GM18499 (cell line): Measurements from ENCODE around the gene HDAC10.

Experiments used
- ATAC-seq: cut with Tn5 transposase; IDR thresholded peaks from one replicate; pipeline ENCODE4 v1.9.1; 2021; ENCODE audit warnings: moderate number of reproducible peaks; ENCODE audit not compliant: insufficient read depth, unreplicated experiment

HDAC10 gene, protein sequence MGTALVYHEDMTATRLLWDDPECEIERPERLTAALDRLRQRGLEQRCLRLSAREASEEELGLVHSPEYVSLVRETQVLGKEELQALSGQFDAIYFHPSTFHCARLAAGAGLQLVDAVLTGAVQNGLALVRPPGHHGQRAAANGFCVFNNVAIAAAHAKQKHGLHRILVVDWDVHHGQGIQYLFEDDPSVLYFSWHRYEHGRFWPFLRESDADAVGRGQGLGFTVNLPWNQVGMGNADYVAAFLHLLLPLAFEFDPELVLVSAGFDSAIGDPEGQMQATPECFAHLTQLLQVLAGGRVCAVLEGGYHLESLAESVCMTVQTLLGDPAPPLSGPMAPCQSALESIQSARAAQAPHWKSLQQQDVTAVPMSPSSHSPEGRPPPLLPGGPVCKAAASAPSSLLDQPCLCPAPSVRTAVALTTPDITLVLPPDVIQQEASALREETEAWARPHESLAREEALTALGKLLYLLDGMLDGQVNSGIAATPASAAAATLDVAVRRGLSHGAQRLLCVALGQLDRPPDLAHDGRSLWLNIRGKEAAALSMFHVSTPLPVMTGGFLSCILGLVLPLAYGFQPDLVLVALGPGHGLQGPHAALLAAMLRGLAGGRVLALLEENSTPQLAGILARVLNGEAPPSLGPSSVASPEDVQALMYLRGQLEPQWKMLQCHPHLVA

DNA sequence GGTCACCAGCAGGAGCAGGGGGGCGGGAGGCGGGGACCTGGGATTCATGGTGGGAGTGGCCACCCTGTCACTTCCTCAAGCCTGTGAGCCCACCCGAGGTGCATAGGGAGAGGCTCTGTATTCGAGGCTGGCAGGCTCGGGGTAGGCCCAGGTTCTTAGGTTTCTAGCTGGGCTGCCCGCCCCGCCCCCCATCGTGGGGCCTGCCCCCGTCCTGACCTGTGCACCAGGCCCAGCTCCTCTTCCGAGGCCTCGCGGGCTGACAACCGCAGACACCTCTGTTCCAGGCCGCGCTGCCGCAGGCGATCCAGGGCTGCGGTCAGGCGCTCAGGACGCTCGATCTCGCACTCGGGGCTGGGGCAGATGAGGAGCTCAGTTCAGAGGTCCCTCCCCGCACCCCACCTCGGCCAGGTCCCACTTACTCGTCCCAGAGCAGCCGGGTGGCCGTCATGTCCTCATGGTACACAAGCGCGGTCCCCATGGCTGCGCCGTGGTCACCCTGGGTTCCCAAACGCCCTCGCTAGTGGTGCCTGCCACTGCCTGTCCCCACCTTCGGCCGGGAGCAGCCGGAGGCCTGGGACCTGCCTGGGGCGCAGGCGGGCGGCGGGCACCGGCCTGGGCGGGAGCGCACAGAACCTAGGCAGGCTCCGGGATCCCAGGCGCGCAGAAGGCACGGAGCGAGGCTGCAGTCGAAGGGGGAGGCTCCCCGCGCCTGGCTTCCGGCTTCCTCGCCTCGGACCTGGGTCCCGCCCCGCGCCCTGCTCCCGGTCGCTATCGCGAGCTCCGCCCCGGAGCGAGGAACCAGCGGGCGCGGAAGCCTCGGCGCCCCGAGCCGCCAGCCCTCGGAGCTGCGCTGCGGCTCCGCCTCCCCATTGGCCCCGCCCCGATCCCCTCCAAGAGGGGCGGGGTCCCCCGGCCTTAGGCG, at the start of gene HDAC10:
HDAC10 (minus strand) TSS at position 711 of the 922 bp plus-strand sequence; CDS start at position 478, 233 bp downstream.
- no peak for ATAC-seq

DNA sequence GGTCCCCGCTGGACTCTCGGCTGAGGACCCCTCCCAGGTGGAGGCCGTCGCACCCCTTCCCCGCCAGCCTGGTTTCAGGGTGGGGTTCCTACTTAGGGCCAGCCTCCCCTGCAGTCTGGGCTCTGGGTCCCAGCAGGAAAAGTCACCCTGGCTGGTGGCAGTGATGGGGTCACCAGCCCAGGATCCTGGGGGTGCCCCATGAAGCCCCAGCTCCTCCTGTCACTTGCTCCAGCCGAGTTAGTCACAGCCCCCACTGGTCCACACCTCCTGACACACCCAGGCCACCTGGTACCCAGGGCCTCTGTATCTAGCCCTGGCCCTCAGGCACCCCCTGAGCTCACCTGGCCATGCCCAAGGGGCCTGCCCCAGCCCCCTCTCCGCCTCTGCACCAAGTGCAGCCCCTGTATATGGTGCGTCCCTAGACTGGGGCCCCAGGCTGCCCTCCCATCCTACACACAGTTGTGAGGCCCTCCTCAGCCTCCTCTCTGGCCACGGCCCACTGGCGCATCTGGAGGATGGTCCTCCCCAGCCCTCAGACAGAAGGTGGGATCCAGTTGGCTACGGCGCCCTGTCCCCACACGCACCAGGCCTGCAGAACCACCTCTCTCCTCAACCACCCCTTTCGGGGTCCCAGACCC, 49.7 kb upstream of the HDAC10 start:
- ATAC-seq, result no peak

DNA sequence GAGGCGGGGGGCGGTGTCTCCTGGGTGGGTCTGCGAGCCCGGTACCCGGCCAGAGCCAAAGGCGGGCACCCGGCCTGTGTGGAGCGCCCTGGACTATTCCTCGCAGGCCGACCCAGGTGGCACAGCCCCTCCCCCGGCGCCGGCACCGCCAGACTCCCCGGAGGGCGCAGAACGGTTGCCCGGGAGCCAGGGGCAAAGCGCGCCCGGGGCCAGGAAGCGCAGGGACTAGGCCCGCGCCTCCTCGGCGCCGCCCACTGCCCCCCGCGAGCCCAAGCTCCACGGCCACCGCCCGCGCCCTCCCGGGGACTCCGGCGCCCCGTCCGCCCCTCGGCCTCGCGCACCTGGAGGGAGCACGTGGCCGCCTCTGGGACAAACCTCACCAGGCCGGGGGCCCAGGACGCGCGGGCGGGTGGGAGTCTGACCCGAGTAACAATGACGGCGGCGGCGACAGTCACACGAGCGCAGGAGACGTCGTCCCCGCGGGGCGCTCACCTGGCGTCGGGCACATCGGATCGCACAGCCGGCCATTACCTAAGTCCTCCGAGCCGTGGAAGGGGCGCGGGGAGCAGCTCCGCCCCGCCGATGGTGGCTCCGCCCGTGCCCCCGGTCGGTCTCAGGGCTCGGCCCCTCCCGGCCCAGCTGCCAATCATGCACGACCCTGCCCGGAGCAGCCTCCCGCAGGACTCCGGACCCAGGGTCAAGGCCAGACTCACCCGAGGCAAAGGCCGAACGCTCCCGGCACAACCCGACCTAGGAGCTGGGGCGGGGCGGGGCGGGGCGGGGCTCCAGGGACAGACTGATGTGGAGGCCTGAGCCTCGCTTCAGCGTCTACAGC, 48.9 kb upstream of the HDAC10 start:
- no peak for ATAC-seq

DNA sequence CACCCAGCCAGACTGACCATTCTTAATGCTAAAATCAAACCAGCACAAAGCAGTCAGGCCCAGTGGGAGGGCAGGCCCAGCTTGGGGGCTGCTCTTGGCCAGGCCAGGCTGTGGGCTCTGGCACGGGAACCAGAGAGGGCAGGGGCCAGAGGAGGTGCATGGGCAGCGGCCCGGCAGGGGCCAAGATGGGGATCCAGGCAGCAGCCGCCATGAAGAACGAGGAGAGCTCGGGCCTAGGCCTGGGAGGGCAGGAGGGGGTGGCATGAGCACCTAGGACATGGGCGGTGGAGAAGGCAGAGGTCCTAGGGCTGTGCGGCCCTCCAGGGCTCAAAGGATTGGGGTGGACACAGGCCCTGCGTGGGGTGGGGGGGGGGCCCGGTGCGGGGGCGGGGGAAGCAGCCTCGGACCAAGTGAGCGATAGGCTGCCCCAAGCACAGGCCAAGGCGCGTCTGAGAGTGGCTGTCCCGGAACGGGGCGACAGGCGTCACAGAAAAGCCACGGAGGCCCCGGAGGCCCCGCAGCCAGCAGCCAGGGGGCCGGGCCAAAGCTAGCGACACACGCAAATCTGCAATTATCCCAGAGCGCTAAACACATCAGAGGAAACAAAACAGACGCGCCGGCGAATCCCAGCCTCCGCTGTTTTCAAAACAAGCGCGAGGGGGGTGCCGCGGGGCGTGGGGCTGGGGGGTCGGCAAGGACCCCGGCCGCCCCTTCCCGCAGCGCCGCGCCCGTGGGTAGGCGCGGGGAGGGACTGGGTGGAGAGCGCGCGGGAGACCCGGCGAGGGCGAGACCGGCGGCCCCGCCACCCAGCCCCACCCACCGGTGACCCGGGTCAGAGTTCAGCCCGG, 48.1 kb upstream of the HDAC10 start:
- no peak for ATAC-seq

DNA sequence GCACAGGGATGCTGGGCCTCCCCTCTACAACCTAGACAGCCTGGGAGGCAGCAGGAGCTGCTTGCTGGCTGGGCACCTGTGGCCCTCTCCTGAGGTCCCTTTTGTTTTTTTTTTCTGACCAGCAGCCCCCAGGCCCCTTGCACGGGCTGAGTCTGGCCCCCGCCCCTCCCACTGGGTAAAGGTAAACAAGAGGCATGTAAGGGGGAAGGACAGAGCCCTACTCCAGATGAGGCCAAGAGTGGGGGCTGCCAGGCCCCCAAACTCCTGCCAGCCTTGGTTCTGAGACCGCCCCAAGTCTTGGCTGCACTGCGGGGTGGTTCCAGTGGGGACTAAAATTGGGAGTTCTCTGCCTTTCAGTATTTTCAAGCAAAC, 47.2 kb upstream of the HDAC10 start:
- ATAC-seq, result no peak

DNA sequence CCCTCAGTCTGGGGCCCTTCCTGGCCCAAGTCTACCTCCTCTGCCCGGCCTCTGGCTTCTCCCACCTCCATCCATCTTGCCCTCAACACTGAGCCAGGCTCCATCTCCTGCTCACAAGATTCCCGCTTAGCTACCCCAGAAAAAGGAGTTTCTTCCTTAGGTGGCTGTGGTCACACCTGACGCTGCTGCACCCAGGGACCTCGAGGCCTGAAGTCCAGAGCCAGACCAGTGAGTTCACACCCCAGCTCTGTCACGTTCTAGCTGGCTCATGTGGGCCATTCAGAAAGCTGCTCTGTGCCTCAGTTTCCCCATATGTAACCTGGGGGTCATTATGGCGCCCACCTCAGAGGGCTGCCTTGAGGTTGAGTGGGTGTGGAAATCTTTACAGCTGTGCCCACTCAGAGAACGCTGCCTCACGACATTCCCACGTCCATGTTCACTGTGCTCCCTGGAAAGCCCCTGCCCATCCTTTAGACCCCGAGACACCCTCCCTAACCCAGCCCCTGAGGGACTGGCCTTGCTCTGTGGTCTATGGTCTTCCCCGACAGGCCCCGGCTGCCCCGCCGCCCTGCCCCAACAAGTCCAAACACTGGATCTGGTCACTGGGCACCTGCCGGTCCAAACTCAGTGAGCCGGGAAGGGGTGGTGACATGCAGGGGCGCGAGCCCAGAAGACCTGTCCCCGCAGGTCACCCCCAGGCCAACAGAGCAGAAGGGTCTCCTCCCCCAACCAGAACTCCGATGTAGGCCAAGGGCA, 46.6 kb upstream of the HDAC10 start:
- ATAC-seq, result no peak

DNA sequence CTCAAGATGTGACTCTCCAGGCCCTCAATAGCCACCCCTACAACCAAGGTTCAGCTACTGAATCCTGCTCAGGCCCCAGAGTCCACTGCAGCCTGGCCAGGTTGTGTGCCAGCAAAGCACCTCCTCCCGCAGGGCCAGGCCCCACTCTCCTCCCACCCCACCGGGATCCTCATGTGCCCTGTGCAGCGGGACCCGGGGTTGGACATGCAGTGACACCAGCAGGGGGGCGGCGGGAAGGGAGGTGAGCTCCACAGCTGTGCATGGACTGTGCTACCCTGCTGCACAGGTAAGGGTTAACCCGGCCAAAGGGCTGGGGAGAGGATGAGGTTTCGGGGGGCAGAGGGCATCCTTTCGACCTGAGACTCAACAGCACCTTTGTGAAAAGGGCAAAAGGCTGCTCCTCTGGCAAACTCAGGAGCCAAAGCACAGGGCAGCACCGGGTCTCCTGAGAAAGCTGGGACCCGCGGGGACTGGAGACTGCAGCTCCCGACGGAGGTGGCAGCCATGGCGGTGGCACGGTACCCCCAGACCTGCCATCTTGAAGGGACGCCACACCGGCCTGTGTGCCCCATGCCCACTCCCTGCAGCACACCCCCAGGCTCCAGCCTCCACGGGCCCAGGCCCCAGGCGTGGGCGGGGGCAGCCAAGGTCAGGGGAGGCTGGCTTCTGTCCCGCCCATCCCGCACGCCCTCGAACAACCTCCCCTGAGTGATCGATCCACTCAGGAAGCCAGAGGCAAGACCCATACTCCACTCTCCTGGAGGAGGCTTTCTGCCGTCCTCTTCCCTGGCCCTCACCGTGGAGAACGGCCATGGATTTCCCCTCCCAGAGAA, 45.8 kb upstream of the HDAC10 start:
- no peak for ATAC-seq

DNA sequence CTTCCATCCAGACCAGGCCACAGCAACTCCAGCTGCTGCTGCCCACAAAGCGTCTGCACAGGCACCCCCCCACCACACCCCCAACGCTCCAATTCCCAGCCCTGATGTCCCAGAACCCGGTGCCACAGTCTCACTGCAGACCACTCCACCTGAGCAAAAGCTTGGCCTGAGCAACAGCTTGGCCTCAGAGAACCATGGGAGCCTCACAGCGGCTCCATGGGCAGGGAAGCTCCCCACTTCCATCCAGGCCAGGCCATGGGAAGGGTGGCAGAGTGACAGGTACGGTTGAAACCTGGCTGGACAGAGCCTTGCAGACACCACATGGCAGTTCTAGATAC, 43.2 kb upstream of the HDAC10 start:
- no peak for ATAC-seq

DNA sequence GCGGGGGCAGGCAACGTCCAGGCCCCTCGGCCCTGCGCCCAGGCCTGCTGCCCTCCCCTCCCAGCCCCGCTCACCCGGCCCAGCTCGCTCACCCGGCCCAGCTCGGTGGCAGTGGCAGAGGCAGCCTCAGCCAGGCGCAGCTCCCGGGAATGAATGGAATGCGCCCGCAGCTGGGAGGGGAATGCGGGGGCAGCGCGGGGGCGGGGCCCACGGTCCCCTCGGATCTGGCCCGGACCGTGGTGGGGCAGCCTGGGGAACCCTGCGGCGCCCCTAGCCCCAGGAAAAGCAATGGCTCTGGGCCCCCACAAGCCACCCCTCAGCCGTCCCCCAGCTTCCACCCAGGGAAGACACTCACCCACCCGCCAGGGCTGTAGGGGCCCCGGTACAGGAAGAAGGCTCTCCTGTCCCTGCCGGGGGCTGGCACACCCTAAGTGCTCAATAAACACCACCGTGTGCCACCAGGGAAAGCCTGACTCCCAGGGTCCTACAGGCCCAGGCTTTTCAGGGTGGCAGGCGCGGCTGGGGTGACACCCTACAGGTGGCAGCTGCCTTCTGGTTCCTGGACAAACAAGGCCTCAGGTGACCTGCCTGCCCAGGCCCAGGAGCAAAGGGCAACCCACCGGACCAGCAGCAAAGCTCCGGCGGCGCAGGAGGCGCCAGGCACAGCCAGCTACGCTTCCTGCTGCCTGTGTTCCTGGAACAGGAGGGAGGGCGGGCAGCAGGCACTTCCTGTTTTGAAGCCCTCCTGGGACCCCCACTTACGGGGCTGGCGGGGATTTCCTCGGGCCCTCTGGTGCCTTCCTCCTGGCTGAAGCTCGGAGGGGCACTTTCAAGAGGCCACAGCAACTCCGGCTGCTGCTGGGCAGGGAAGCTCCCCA, 42.6 kb upstream of the HDAC10 start:
- no peak for ATAC-seq

DNA sequence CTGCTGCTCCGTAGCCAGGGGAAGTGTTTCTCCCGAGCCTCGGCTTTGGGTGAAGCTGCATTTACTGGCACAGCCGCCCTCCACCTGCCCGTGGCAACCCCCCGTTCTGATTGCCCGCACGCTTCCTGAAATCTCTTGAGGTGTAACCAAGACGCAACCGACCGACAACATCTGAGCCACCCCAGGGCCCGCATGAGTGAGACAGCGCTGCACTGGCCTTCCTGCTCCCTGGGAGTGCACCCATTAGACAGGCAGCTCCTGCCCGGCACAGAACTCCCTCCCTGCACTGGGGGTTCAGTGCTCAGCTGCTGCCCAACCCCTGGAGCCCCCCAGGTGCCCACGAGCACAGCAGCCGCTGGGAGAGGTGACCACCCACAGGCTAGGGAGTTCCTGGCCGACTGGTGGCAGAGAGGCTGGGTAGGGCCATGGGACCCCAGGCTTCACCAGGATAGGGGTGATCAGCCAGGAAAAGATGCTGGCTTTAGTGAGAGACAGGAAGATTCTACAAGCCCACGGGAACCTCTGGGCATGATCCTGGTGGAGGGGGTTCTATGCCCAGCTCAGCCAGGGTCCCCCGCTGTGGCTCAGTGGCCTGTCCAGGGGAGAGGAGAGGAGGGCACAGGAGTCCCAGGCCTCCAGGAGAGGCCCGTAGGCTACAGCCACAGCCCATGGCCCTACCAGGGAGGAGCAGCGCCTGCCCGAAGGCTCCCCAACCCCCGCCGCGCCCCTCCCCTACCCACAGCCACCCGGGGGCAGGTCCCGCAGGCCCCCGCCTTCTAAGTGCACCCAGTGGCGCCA, 41.8 kb upstream of the HDAC10 start:
- no peak for ATAC-seq

DNA sequence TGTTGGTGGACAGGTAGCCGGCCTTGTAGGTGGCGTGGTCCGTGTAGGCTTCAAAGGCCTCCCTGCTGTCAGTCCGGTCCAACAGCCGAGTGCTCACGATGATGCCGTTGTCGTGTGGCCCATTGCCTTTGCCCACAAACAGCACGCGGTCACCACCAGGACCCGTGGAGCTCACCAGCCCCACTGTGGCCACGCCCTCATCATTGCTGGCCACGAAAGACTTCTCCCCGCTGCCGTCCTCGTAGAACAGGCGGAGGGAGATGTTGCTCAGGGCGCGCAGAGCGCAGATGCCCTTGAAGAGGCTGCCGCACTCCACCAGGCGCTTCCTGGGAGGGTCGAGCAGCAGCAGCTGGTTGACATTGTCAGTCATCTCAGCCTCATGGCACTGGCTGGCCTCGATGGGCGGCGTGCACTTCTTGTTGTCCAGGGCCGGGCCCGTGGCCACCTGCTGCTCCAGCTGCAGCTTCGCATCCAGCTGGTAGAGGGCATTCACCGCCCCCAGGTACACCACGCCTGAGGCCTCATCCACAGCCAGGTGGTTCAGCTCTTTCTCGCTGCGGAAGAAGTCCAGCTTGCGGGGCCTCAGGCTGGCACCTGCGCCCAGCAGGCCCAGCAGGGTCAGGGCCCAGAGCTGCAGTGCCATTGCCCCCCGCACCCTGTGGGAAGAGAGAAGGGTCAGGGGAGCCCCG, 39.0 kb upstream of the HDAC10 start:
- ATAC-seq, result no peak

DNA sequence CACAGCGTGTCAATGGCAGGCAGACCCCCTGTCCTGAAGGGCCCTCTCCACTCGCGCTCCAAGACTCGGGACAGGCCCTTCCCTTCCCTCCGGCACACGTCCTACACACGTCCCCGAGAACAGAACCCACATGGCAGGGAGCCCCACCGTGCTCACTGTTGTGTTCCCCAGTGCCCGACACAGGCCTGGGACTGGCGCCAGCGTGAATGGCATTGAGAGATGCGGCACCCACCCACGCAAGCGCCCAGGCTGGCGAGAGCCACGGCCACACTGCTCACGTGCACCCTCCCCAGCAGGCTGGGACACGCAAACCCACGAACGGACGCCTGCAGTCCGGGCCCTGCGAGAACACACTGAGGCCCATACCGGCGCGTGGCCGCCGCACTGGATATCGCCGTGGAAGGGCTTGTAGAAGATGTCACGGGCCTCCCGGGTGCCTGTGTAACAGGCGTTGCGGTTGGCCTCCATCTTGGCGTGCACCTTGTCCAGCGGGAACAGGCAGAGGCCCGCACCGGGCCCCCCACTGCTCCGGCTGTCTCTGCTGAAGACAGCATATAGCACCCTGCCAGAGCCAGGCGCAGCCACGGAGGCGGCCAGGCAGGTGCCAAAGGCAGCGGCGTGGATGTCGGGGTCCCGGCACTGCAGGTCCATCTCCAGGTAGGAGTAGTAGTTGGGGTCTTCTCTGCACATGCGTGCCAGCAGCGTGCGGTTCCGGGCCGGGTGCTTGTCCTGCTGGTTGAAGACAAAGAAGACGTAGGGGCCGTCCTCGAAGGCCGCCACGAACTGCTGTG, 38.3 kb upstream of the HDAC10 start:
- ATAC-seq, result no peak

DNA sequence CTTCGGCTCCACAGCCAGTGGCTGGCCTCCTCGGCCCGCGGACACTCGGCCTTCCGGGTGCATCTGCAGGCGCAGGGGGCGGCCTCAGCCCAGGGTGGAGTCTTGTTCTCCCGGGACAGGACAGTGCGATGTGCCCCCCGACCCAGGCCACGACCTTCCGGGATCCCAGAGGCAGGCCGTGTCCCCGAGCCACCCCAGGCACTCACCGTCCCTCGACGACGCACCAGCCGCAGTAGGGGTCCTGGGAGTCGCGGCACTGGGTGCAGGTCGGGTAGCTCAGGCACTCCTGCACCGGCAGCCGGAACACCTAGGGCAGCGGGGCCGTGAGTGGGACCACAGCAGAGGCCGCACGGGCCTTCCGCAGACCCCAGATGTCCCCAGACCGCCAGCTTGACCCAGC, 36.7 kb upstream of the HDAC10 start:
- no peak for ATAC-seq

DNA sequence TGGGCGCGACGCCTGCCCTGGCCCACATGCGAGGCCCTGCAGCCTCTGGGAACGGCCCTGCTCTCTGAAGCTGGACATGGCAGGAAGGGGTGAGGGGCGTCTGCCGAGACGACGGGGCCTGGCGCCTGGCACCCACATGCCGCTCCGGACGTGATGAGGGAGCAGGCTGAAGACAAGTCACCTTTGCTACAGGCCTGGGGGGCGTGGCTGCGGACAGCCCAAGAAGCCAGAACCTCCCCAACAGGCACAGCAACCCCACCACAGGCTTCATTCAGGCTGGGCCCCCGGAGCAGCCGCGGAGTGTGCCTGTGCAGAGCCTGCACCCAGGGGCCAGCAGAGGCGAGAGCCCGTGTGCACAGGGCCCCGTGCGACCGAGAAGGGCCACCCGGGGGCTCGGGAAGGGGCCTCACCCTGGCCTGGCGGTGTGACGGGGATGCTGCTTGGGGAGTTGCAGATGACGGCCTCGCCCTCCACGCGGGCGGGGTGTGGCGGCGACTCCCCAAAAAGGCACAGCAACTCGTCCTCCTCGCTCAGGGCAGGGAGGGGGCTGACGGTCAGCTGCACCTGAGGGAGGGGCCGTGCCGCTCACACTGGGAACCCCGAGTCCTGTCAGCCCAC, 35.7 kb upstream of the HDAC10 start:
- ATAC-seq, result no peak
